Left cardiac atrium (tissue), 4 donors: ENCODE data around the gene HP. TPM values are rescaled to one million over a fixed set of nuclear protein-coding genes. Genes with fewer than 3 reads are reported as not detected.
A peak's percentile ranks its signal among the peaks of the same experiment; 100 is the strongest.
"Not testable (repeated sequence)": the region's sequence is repeated elsewhere in the genome, so short reads cannot be mapped to it uniquely, and the experiment has no call there.

Experiments used
- ATAC-seq, 2 donors: fragments of 200-7000 bp; cut with Tn5 transposase; one replicate each; pipeline ENCODE4 v1.9.1; 2020; ENCODE audit warnings: mild to moderate bottlenecking in 2 of 2, moderate library complexity in 2 of 2
- DNase-seq: peaks from one replicate; pipeline ENCODE4 v3.0.0-alpha.2; 2020
- intact Hi-C, 2 donors: fragments of 100-400 bp; cut with DNase I; formaldehyde crosslinking; loops; one replicate each; pipeline versions ENCODE4 v1.14.1 to v1.15.1; 2022 to 2023
- total RNA-seq, 2 donors: library from RNA; stranded (reverse); fragmentation: NEBNext Ultra II Directional; extraction: Animal tissue kit (Norgen Biotek cat#: 25700); gene quantifications; one replicate each; pipeline ENCODE4 v1.2.1, GENCODE V29; 2021
- donor health status: DM: no; HTN: yes; CAD: no.
- donor health status: DM: no; HTN: yes; CAD: no; lungs with severe emphysema.
- donor health status: DM: yes; HTN: yes; CAD: no.
- donor health status: Dilated cardiomyopathy.

HP gene
- total RNA-seq, 2 donors from 2014 or later = 192 to 348 TPM

DNA sequence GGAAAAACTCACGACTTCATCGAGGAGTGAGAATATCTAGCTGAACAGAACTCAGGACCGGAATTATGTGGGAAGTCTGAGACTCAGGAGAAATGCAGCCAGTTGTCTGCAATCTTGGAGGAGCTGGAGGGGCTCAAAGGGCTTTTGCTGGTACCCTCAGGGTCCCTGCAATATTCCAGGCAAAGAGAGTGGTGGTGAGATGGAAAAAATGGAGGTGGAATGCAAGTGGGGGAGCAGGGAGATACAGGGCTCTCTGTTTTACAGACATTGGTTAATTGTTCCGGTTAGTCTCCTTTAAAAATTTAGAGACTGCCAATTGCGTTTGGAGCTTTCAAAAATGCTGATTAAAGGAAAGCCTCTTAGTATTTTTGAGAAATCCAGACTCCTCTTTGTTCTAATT lies 18.2 kb upstream of the HP start:
- intact Hi-C loops = no loop called here
- no peak for DNase-seq

DNA sequence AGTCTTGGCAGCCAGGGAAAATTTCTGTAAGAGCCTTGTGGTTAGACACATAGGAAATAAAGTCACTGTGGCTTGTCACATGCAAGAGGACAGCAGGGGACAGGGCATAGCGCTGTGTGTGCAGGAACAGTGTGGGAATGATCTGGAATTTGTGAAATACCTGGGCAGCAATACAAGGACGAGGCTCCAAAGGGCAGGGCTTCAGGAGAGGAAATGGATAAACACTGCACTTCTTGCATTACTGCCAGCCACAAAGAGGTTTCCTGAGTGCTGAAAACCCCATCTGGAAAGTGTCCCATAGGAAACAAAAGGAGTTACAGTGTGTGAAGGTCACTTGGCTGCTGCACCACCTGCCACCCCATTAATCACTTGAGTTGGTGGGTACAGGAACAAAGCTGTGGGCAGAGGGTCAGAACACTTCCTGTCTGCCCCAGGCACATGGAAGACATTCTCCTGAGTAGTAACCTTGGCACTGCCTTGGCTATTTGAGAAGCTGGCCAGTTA lies 12.1 kb upstream of the HP start:
- intact Hi-C loops = no loop called here
- DNase-seq (no peak), ATAC-seq (peak in 1 of 2 donors; percentile 55)

More for the DNA sequence above, 18.2 kb upstream of the HP start:
- no peak for ATAC-seq

DNA sequence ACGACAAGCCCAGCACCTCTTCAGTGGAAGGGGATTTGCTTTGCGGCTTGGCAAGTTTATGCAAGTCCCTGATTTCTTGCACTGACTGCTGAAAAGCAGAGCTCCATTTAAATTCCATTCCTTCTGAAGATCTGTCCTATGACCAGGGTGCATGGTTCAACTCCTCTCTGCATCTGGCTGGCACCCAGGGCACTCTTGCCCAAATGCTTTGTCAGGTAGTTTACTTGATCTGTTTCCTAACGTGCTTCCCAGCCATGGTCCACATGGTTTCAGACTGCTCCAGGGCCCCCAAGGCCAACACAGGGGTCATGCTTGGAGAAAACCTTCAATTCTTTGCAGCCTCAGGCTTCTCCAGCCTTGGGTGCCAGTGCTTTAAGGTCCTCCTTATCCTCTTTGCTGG lies 11.2 kb upstream of the HP start:
- intact Hi-C loops = no loop called here
- ATAC-seq (no peak), DNase-seq (no peak)

DNA sequence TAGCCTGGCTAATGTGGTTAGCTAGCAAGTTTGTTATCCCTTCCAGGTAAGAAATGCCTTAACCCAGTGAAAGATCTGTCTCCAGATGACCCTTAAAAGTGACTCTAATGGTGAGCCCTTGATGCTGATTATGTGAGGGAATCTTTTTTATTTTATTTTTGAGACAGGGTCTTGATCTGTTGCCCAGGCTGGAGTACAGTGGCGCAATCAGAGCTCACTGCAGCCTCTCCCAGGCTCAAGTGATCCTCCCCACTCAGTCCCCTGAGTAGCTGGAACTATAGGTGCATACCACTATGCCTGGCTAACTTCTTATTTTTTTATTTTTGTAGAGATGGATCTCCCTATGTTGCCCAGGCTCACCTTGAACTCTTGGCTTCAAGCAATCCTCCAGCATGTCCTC lies 10.8 kb upstream of the HP start:
- DNase-seq = no peak
- ATAC-seq = no peak
- intact Hi-C loops = no loop called here

DNA sequence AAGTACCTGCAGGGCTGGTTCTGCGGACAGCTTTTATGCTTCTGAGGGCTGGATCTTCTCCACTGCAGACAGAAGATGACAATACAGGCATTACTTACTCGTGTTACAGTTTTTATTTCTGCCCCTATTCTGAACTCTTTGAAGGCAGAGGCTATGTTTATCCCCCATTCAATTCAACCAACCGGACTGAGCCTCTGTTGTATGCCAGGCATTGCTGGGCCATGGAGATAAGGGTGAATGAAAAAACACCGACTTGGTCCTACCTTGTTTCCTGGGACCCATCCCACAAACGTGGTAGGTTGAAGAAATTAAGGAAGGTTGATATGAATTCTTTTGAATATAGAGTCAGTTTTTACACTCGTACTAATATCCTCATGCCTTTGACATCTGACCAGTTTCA lies 10.0 kb upstream of the HP start:
- intact Hi-C loops = no loop called here
- DNase-seq (no peak), ATAC-seq (no peak)

DNA sequence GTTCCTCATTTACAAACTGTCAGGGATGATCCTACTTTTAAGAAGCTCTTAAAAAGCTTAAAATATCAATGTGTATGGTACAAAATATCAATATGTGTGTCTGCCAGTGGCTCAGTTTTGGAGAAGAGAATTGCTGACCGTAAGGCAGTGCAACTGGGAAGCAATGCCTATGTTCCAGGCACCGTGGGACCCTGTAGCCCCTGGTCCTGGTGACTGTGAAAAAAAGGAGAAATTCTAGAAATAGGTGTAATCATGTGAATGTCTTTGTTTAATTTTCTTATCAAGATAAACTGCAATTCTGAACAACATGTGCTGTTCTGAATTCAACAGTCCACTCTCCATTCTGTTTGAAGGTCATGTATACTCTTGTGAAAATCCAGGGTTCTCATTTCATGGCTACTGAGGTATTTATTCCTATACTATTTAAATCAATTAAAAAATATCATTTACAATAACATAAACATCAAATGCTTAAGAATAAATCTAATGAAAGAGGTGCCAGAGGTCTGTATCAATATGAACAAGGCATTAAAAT lies 9.4 kb upstream of the HP start:
- intact Hi-C loops = no loop called here
- ATAC-seq = no peak
- no peak for DNase-seq

DNA sequence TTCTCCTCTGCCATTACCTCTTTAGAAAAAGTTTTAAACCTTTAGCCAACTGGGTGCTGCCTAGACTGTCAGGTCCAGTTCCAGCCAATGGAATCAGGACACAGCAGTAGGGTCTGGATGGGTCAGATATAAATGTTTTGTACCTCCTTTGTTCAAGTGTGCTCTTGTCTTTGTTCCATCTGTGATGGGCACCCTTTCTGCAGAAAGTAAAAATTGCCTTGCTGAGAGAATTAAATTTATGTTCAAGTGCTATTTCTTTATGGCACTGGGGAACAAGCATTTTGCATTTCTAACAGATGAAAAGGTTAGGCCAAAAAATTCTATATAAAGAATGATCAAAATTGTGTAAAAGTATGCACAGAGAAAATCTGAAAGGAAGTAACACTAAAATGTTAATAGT lies 5.2 kb upstream of the HP start:
- no peak for DNase-seq
- no peak for ATAC-seq
- intact Hi-C loops = no loop called here

DNA sequence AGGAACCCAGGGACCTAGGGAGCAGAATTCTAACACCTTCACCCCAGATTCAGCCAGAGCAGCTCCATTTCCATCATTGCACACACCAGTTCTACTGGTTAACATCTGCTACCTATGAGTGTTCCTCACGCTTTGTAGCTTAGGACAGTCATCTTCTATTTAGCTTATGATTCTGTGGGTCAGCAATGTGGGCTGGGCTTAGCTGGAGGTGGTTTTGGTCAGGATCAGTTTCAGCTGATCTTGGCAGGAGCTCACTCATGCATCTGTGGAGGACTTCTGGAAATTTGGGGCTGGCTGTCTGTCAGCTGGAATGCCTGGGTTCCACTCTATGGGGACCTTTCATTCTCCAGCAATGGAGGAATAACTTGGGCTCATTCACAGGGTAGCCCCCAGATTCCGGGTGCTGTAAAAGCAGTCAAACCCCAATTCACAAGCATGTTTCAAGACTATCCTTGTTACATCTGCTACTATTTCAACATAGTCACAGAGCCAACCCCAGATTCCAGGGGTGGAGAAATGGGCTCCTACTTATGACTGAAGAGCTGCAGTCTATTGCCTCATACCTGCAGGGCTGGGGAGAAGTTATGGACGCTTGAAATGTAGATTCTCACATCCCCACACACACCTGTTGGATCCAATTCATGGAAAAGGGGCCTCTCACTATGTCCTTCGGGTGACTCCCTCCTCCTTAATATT lies 3.4 kb upstream of the HP start:
- DNase-seq = no peak
- intact Hi-C loops = no loop called here
- ATAC-seq = peak; percentile 54 to 74

DNA sequence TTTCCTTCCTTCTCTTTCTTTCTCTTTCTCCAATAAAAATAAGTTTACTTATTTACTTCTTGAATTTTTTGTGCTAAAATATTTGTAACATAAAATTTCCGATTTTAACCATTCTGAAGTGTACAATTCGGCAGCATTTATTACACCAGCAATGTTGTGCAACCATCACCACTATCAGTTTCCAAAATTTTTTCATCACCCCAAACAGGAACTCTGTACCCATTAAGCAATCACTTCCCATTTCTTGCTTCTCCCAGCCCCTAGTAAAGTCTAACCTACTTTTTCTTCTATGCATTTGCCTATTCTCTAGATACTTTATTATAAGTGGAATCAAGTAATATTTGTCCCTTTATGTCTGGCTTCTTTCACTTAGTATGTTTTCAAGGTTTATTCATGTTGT lies 2.5 kb upstream of the HP start:
- DNase-seq (no peak), ATAC-seq (peak; percentile 36 to 40)
- intact Hi-C loops = no loop called here

DNA sequence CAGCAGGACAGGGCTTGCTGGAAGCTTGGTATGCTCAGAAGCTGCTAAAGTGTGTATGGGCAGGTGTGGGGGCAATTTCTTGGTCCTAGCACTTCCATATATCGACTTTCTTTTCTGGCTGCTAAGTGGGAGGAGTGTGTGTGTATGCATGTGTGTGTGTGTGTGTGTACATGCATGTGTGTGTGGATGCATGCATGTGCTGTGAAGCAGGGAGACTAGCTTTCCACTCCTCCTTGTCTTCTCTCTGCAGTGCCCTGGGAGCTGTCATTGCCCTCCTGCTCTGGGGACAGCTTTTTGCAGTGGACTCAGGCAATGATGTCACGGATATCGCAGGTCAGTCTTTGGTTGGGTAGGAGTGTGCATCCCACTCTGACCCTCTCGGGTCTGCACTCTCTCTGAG lies 1.6 kb downstream of the HP start:
- intact Hi-C loops = no loop called here
- DNase-seq (no peak), ATAC-seq (no peak)

DNA sequence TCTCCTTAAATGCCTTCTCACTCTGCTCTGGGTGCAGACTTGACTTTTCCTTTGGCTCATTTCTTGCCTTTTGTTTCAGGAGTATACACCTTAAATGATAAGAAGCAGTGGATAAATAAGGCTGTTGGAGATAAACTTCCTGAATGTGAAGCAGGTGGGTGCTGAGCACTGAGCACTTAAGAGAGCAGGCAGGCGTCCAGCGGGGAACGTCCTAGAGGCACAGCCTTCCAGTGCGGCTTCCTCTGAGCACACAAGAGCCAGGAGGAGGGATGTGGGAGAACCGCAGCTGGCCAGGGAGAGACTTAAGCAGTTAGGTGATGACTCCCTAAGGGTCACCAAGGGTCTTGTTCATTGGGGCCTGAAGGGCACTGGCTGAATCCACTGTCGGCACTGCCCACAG lies 3.0 kb downstream of the HP start:
- ATAC-seq = peak in 1 of 2 donors; percentile 35
- intact Hi-C loops, DNase-seq: not testable (repeated sequence)

DNA sequence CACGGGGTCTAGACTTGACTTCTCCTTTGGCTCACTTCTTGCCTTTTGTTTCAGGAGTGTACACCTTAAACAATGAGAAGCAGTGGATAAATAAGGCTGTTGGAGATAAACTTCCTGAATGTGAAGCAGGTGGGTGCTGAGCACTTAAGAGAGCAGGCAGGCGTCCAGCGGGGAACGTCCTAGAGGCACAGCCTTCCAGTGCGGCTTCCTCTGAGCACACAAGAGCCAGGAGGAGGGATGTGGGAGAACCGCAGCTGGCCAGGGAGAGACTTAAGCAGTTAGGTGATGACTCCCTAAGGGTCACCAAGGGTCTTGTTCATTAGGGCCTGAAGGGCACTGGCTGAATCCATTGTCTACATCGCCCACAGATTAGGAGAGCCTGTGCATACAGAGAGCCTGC lies 4.8 kb downstream of the HP start:
- peak in 1 of 2 donors; percentile 24 for ATAC-seq
- DNase-seq, intact Hi-C loops: not testable (repeated sequence)

DNA sequence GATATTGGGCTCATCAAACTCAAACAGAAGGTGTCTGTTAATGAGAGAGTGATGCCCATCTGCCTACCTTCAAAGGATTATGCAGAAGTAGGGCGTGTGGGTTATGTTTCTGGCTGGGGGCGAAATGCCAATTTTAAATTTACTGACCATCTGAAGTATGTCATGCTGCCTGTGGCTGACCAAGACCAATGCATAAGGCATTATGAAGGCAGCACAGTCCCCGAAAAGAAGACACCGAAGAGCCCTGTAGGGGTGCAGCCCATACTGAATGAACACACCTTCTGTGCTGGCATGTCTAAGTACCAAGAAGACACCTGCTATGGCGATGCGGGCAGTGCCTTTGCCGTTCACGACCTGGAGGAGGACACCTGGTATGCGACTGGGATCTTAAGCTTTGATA lies 6.1 kb downstream of the HP start:
- DNase-seq (no peak), ATAC-seq (no peak)
- intact Hi-C loops = no loop called here

DNA sequence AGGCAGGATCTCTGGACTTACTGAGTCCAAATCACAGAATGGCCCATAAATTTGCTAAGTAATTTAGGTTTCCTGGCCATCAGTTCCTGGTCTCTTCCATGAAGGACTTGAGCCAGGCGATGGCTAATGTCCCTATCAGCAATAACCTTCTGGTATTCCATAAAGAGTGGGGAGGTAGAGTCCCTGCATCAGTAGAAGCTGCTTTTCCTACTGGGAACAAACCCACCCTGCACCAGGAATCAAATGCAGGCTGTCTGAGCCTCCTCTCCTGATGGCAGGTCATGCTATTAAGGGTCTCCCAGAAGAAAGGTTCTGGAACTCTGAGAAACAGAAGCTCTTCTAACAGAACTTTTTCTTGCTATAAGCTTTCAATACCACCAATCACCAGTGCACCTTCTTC lies 7.3 kb downstream of the HP start:
- DNase-seq (no peak), ATAC-seq (no peak)
- intact Hi-C loops = no loop called here

DNA sequence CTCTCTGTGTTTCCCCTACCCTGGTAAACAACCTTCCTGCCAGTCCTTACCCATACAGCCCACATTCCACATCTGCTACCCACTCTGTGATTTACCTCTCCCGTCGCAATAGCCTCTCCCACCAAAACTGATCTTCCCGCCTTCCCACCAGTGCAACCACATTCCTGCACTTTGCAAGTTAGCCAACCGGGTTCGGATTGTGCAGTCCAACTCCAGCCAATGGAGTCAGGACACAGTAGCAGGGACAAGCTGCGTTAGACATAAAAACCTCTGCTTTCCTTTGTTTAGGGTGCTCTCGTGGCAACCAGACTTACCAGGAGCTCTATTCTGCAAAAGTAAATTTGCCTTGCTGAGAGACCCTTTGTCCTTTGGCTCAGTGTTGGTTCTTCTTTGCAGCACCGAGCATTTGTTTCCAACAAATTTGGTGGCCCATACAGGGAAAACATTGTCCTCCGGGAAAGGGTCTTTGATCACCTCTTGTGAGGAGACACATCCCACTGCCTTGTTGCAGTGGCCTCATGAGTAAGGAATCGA lies 10.1 kb downstream of the HP start:
- ATAC-seq (no peak), DNase-seq (no peak)
- intact Hi-C loops = no loop called here

DNA sequence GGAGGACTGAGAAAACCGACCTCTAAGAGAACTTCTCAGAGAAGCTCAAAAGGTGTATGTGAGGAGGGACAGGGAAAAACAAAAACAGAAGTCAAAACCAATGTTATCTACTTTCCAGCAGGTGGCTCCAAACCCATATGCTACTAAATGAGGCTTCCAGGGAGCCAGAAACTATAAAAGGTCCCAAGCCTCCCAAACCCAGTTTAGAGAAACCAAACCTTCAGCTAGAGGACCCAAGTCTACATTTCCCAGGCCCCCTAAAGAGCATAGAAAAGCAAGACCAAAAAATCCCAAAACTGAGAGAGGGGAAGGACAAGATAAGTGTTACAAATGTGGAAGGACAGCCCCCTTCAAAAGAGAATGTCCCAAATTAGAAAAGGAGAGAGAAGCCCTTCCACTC lies 12.4 kb downstream of the HP start:
- no peak for DNase-seq
- intact Hi-C loops = loop anchor here in 1 of 2 donors (2.0 kb wide), 1 partner anchor 32 kb away; no protein-coding TSS in a partner anchor
- ATAC-seq = peak; percentile 61 to 84

DNA sequence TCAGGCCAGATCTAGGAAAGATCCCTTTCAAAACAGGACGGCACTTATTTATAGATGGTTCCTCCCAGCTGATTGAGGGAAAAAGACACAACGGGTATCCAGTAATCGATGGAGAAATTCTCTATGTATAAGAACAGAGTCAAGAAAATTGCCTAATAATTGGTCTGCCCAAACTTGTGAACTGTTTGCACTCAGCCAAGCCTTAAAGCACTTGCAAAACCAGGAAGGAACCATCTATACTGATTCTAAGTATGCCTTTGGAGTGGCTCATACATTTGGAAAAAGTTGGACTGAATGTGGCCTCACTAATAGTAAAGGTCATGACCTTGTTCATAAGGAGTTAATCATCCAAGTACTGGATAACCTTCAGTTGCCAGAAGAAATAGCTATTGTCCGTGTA lies 14.6 kb downstream of the HP start:
- intact Hi-C loops = no loop called here
- no peak for ATAC-seq
- no peak for DNase-seq

DNA sequence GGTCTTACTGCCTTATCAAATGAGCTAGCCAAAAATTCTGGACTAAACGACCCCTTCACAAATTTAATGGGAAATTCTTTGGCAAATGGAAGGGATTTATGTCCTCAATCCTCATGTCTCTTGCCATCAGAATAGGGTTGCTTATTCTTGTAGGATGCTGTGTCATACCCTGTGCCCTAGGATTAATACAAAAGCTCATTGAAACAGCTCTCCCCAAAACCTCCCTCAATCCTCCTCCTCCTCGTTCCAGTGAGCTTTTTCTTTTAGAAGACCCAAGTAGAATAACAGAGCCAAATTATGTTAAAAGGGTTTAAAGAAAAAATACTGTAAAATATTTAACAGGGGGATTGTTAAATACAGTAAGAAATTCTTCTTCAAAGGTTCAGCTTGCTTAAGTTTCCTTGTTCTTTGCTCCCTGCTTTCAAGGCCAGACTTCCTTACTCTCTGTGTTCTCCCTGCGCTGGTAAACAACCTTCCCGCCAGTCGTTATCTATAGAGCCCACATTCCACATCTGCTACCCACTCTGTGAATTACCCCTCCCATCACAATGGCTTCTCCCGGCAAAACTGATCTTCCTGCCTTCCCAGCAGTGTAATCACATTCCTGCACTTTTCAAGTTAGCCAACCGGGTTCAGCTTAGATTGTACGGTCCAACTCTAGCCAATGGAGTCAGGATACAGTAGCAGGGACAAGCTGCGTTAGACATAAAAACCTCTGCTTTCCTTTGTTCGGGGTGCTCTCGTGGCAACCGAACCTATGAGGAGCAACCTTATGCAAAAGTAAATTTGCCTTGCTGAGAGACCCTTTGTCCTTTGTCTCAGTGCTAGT lies 18.4 kb downstream of the HP start:
- DNase-seq (no peak), ATAC-seq (peak; percentile 71 to 75)
- intact Hi-C loops = no loop called here

DNA sequence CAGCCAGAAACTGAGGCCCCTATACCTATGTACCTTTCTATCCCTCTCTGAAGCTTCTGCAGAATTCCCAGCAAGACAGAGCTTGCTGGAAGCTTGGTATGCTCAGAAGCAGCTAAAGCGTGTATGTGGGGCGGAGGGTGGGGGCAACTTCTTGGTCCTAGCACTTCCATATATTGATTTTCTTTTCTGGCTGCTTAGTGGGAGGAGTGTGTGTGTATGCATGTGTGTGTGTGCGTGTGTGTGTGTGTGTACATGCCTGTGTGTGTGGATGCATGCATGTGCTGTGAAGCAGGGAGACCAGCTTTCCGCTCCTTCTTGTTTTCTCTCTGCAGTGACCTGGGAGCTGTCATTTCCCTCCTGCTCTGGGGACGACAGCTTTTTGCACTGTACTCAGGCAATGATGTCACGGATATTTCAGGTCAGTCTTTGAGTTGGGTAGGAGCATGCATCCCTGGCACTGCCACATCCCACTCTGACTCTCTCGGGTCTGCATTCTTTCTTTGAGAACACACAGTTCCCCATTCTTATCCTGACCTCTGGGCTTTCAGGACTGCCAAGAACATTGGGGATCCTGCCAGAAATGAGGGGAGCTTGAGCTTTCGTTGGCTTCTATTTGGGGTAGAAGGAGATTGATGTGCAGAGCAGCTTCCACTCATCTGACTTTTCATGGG lies 19.4 kb downstream of the HP start:
- intact Hi-C loops = no loop called here
- ATAC-seq (peak; percentile 89 to 95), DNase-seq (peak; percentile 58)
